Memory B cell (primary cell): ENCODE data around the gene KRT12.
"Not testable (repeated sequence)": the region's sequence is repeated elsewhere in the genome, so short reads cannot be mapped to it uniquely, and the experiment has no call there.

Experiments used
- ATAC-seq: fragments of 150-1000 bp; cut with Tn5 transposase; 2 replicates; pipeline ENCODE4 v1.10.0; 2021; ENCODE audit warnings: low read depth, mild to moderate bottlenecking, moderate library complexity
- DNase-seq, 2 donors: peaks; one replicate each; pipeline ENCODE4 v3.0.0; 2022; ENCODE audit warnings: low spot score in 2 of 2
- H3K27ac Mint-ChIP-seq: one replicate; pipeline ENCODE4 v1.8.0; 2022; ENCODE audit warnings: mild to moderate bottlenecking, moderate library complexity, mixed read lengths
- H3K27me3 Mint-ChIP-seq: one replicate; pipeline ENCODE4 v1.8.0; 2022; ENCODE audit warnings: mixed read lengths
- H3K36me3 Mint-ChIP-seq: one replicate; pipeline ENCODE4 v1.8.0; 2022; ENCODE audit warnings: mild to moderate bottlenecking, mixed read lengths
- H3K4me1 Mint-ChIP-seq: one replicate; pipeline ENCODE4 v1.8.0; 2022; ENCODE audit warnings: mixed read lengths
- H3K4me3 Mint-ChIP-seq: one replicate; pipeline ENCODE4 v1.8.0; 2022; ENCODE audit warnings: mild to moderate bottlenecking, moderate library complexity, mixed read lengths
- H3K9me3 Mint-ChIP-seq: one replicate; pipeline ENCODE4 v1.8.0; 2022; ENCODE audit warnings: mixed read lengths

KRT12 gene

GRCh38 chr17:40870136-40870535, 3.1 kb upstream of the KRT12 start:
- Mint-ChIP-seq H3K27ac (no peak overlapping the region), H3K4me1 (no peaks in the 10 kb centered on the region), H3K27me3 (peaks cover 6% of the 10 kb centered on the region), H3K9me3 (no peaks in the 10 kb centered on the region), H3K36me3 (no peaks in the 10 kb centered on the region), H3K4me3 (no peak overlapping the region)
- ATAC-seq = no peak
- DNase-seq = no peak

- no peak overlapping the region for H3K27ac Mint-ChIP-seq
- H3K36me3 Mint-ChIP-seq = no peaks in the 10 kb centered on the region
- no peak for ATAC-seq
- DNase-seq = no peak
- no peak overlapping the region for H3K4me3 Mint-ChIP-seq
- H3K4me1 Mint-ChIP-seq = no peaks in the 10 kb centered on the region
- peaks cover 11% of the 10 kb centered on the region for H3K27me3 Mint-ChIP-seq
- no peaks in the 10 kb centered on the region for H3K9me3 Mint-ChIP-seq
Measured at GRCh38 chr17:40864661-40865390, 2.2 kb downstream of the KRT12 start.

GRCh38 chr17:40862985-40863733, 3.9 kb downstream of the KRT12 start:
- ATAC-seq (no peak), DNase-seq (no peak)
- Mint-ChIP-seq H3K4me1 (no peaks in the 10 kb centered on the region), H3K4me3 (no peak overlapping the region), H3K9me3 (no peaks in the 10 kb centered on the region), H3K27ac (no peak overlapping the region), H3K27me3 (peaks cover 13% of the 10 kb centered on the region), H3K36me3 (no peaks in the 10 kb centered on the region)

- Mint-ChIP-seq H3K4me1 (no peaks in the 10 kb centered on the region), H3K27me3 (peaks cover 11% of the 10 kb centered on the region), H3K4me3 (no peak overlapping the region), H3K36me3 (no peaks in the 10 kb centered on the region), H3K9me3 (no peaks in the 10 kb centered on the region), H3K27ac (no peak overlapping the region)
- no peak for ATAC-seq
- DNase-seq = no peak
Measured at GRCh38 chr17:40859536-40859935, 7.5 kb downstream of the KRT12 start.

- not testable (repeated sequence) for H3K4me3 Mint-ChIP-seq, H3K27ac Mint-ChIP-seq, H3K36me3 Mint-ChIP-seq, H3K4me1 Mint-ChIP-seq, ATAC-seq, DNase-seq, H3K9me3 Mint-ChIP-seq
- H3K27me3 Mint-ChIP-seq = peaks cover 11% of the 10 kb centered on the region
Measured at GRCh38 chr17:40858667-40859066, 8.4 kb downstream of the KRT12 start.

GRCh38 chr17:40857535-40857934, 9.5 kb downstream of the KRT12 start:
- no peak for ATAC-seq
- H3K36me3 Mint-ChIP-seq = no peaks in the 10 kb centered on the region
- no peaks in the 10 kb centered on the region for H3K4me1 Mint-ChIP-seq
- H3K9me3 Mint-ChIP-seq = no peaks in the 10 kb centered on the region
- peaks cover 13% of the 10 kb centered on the region for H3K27me3 Mint-ChIP-seq
- no peak overlapping the region for H3K27ac Mint-ChIP-seq
- no peak for DNase-seq
- no peak overlapping the region for H3K4me3 Mint-ChIP-seq

- peaks cover 14% of the 10 kb centered on the region for H3K27me3 Mint-ChIP-seq
- no peak for ATAC-seq
- H3K4me3 Mint-ChIP-seq = no peak overlapping the region
- DNase-seq = no peak
- no peaks in the 10 kb centered on the region for H3K4me1 Mint-ChIP-seq
- no peaks in the 10 kb centered on the region for H3K36me3 Mint-ChIP-seq
- no peaks in the 10 kb centered on the region for H3K9me3 Mint-ChIP-seq
- H3K27ac Mint-ChIP-seq = no peak overlapping the region
Measured at GRCh38 chr17:40854175-40854814, 12.7 kb downstream of the KRT12 start.

- ATAC-seq = no peak
- DNase-seq = no peak
- no peaks in the 10 kb centered on the region for H3K4me1 Mint-ChIP-seq
- H3K4me3 Mint-ChIP-seq = no peak overlapping the region
- H3K27ac Mint-ChIP-seq = no peak overlapping the region
- H3K27me3 Mint-ChIP-seq = peaks cover 13% of the 10 kb centered on the region
- no peaks in the 10 kb centered on the region for H3K9me3 Mint-ChIP-seq
- H3K36me3 Mint-ChIP-seq = no peaks in the 10 kb centered on the region
Measured at GRCh38 chr17:40852364-40852763, 14.7 kb downstream of the KRT12 start.

GRCh38 chr17:40850293-40850972, 16.6 kb downstream of the KRT12 start:
- ATAC-seq (no peak), DNase-seq (no peak)
- no peak overlapping the region for H3K27ac Mint-ChIP-seq
- no peaks in the 10 kb centered on the region for H3K9me3 Mint-ChIP-seq
- no peaks in the 10 kb centered on the region for H3K36me3 Mint-ChIP-seq
- H3K4me3 Mint-ChIP-seq = no peak overlapping the region
- H3K27me3 Mint-ChIP-seq = peaks cover 18% of the 10 kb centered on the region
- H3K4me1 Mint-ChIP-seq = no peaks in the 10 kb centered on the region

GRCh38 chr17:40849723-40850122, 17.3 kb downstream of the KRT12 start:
- no peak overlapping the region for H3K27ac Mint-ChIP-seq
- ATAC-seq = no peak

GRCh38 chr17:40848583-40849235, 18.3 kb downstream of the KRT12 start:
- Mint-ChIP-seq H3K4me1 (no peaks in the 10 kb centered on the region), H3K9me3 (no peaks in the 10 kb centered on the region), H3K27ac (no peak overlapping the region), H3K36me3 (no peaks in the 10 kb centered on the region), H3K4me3 (no peak overlapping the region), H3K27me3 (peaks cover 21% of the 10 kb centered on the region)
- ATAC-seq (no peak), DNase-seq (no peak)

More at GRCh38 chr17:40849723-40850122, 17.3 kb downstream of the KRT12 start:
- no peaks in the 10 kb centered on the region for H3K9me3 Mint-ChIP-seq
- no peak for DNase-seq
- H3K4me3 Mint-ChIP-seq = no peak overlapping the region
- H3K4me1 Mint-ChIP-seq = no peaks in the 10 kb centered on the region
- H3K36me3 Mint-ChIP-seq = no peaks in the 10 kb centered on the region
- H3K27me3 Mint-ChIP-seq = peaks cover 21% of the 10 kb centered on the region

GRCh38 chr17:40846515-40847144, 20.4 kb downstream of the KRT12 start:
- no peak overlapping the region for H3K27ac Mint-ChIP-seq
- no peak for ATAC-seq
- no peak for DNase-seq
- no peaks in the 10 kb centered on the region for H3K4me1 Mint-ChIP-seq
- peaks cover 20% of the 10 kb centered on the region for H3K27me3 Mint-ChIP-seq
- H3K9me3 Mint-ChIP-seq = no peaks in the 10 kb centered on the region
- no peaks in the 10 kb centered on the region for H3K36me3 Mint-ChIP-seq
- H3K4me3 Mint-ChIP-seq = no peak overlapping the region

GRCh38 chr17:40844671-40845107, 22.3 kb downstream of the KRT12 start:
- DNase-seq = no peak
- Mint-ChIP-seq H3K4me1 (no peaks in the 10 kb centered on the region), H3K36me3 (no peaks in the 10 kb centered on the region), H3K27me3 (peaks cover 20% of the 10 kb centered on the region), H3K9me3 (no peaks in the 10 kb centered on the region), H3K27ac (no peak overlapping the region), H3K4me3 (no peak overlapping the region)
- ATAC-seq = no peak
